Fibroblast of skin of right biceps (primary cell): ENCODE measurements around the gene CSNK2A1.
"Not testable (repeated sequence)": the region's sequence is repeated elsewhere in the genome, so short reads cannot be mapped to it uniquely, and the experiment has no call there.

Experiments
- DNase-seq: peaks from one replicate; pipeline ENCODE4 v3.0.0-alpha.2; 2013

The CSNK2A1 gene

GRCh38 chr20:543369-544152 lies at the start of gene CSNK2A1:
CSNK2A1 (minus strand) TSS chr20:543790; CDS start chr20:508551, 35,239 bp downstream.
- DNase-seq: peak; percentile 95

- DNase-seq: no peak
These were observed 48.9 kb upstream of the CSNK2A1 start for GRCh38 chr20:592506-592905.

GRCh38 chr20:591941-592340 lies 48.4 kb upstream of the CSNK2A1 start:
- no peak for DNase-seq

GRCh38 chr20:588932-589672 lies 45.5 kb upstream of the CSNK2A1 start:
- DNase-seq: no peak

GRCh38 chr20:588476-588875 lies 44.9 kb upstream of the CSNK2A1 start:
- DNase-seq: no peak

GRCh38 chr20:584971-585301 lies 41.3 kb upstream of the CSNK2A1 start:
- DNase-seq: no peak

GRCh38 chr20:584161-584970 lies 40.8 kb upstream of the CSNK2A1 start:
- no peak for DNase-seq

GRCh38 chr20:582204-582603 lies 38.6 kb upstream of the CSNK2A1 start:
- DNase-seq: no peak

GRCh38 chr20:578940-579690 lies 35.5 kb upstream of the CSNK2A1 start:
- DNase-seq: not testable (repeated sequence)

- peak; percentile 15 for DNase-seq
These were observed 33.7 kb upstream of the CSNK2A1 start for GRCh38 chr20:577167-577791.

GRCh38 chr20:576156-576555 lies 32.6 kb upstream of the CSNK2A1 start:
- DNase-seq: no peak

- DNase-seq: no peak
These were observed 31.6 kb upstream of the CSNK2A1 start for GRCh38 chr20:575230-575629.

GRCh38 chr20:574297-574942 lies 30.8 kb upstream of the CSNK2A1 start:
- no peak for DNase-seq

- DNase-seq: no peak
These were observed 30.1 kb upstream of the CSNK2A1 start for GRCh38 chr20:573414-574296.

GRCh38 chr20:572727-573126 lies 29.1 kb upstream of the CSNK2A1 start:
- DNase-seq: no peak

- peak; percentile 17 for DNase-seq
These were observed 28.3 kb upstream of the CSNK2A1 start for GRCh38 chr20:571754-572441.

- no peak for DNase-seq
These were observed 25.3 kb upstream of the CSNK2A1 start for GRCh38 chr20:568673-569415.

- no peak for DNase-seq
These were observed 24.6 kb upstream of the CSNK2A1 start for GRCh38 chr20:568097-568652.

- no peak for DNase-seq
These were observed 20.6 kb upstream of the CSNK2A1 start for GRCh38 chr20:564192-564591.
